Testis (tissue), 3 donors: Measurements from ENCODE around the gene ACAP3. TPM values are rescaled to one million over a fixed set of nuclear protein-coding genes. Genes with fewer than 3 reads are reported as not detected.
"Not testable (repeated sequence)": the region's sequence is repeated elsewhere in the genome, so short reads cannot be mapped to it uniquely, and the experiment has no call there.

Experiments
- DNase-seq: peaks from one replicate; pipeline ENCODE4 v3.0.0-alpha.2; 2019
- H3K27ac ChIP-seq, 2 donors: fragments of 200-600 bp; sonication (generic); one replicate each; pipeline ENCODE4 v1.5.1; 2019
- H3K27me3 ChIP-seq: fragments of 200-600 bp; sonication (generic); one replicate; pipeline ENCODE4 v1.5.1; 2019
- H3K36me3 ChIP-seq: fragments of 200-600 bp; sonication (generic); one replicate; pipeline ENCODE4 v1.5.1; 2017; ENCODE audit warnings: low read depth; ENCODE audit errors: missing control alignments
- H3K4me1 ChIP-seq: fragments of 200-600 bp; sonication (generic); one replicate; pipeline ENCODE4 v1.5.1; 2019
- H3K4me3 ChIP-seq, 2 donors: fragments of 200-600 bp; sonication (generic); one replicate each; pipeline ENCODE4 v1.5.1; 2017 to 2019
- H3K9me3 ChIP-seq: fragments of 200-600 bp; sonication (generic); one replicate; pipeline ENCODE4 v1.5.1; 2017
- POLR2A ChIP-seq: fragments of 450-650 bp; IDR thresholded peaks from one replicate; pipeline ENCODE4 v1.6.1; 2017; ENCODE audit warnings: antibody characterized with exemption, mild to moderate bottlenecking, moderate library complexity
- WGBS, 2 donors: methylation state at CpG; one replicate each; pipeline ENCODE4 v1.1.5; 2018; 5-methylcytosine and 5-hydroxymethylcytosine counted together
- intact Hi-C: fragments of 100-400 bp; cut with DNase I; formaldehyde crosslinking; loops from one replicate; pipeline ENCODE4 v1.15.1; 2023; ENCODE audit warnings: low total_unique reads
- polyA plus RNA-seq: library from polyadenylated mRNA; stranded (reverse); fragments of 350-450 nt; fragmentation: Illumina TruSeq; extraction: RNeasy Lipid Tissue Mini Kit (QIAGEN cat#74804); gene quantifications from one replicate; pipeline ENCODE4 v1.2.3, GENCODE V29; 2014; ENCODE audit warnings: low read depth, low replicate concordance; ENCODE audit not compliant: insufficient read depth
- total RNA-seq, 2 donors: library from RNA; depleted of rRNA; stranded (reverse); fragments of >200 nt; gene quantifications; one replicate each; pipeline ENCODE4 v1.2.3, GENCODE V29; 2016
- TF ChIP-seq, protein P1 (sequence below), 3 experiments: fragments of 450-650 bp in 2 of 3; fragments of 200-600 bp in 1 of 3; sonication (generic) in 1 of 3; IDR thresholded peaks; one replicate each; pipeline ENCODE4 v1.5.1; 2016 to 2019; ENCODE audit warnings: antibody characterized with exemption in 3 of 3, mild to moderate bottlenecking in 2 of 3, moderate library complexity in 1 of 3

Gene ACAP3
- total and polyA plus RNA-seq, 3 donors from 2014 or later = 16.8 to 62.7 (median 53.0) TPM

DNA sequence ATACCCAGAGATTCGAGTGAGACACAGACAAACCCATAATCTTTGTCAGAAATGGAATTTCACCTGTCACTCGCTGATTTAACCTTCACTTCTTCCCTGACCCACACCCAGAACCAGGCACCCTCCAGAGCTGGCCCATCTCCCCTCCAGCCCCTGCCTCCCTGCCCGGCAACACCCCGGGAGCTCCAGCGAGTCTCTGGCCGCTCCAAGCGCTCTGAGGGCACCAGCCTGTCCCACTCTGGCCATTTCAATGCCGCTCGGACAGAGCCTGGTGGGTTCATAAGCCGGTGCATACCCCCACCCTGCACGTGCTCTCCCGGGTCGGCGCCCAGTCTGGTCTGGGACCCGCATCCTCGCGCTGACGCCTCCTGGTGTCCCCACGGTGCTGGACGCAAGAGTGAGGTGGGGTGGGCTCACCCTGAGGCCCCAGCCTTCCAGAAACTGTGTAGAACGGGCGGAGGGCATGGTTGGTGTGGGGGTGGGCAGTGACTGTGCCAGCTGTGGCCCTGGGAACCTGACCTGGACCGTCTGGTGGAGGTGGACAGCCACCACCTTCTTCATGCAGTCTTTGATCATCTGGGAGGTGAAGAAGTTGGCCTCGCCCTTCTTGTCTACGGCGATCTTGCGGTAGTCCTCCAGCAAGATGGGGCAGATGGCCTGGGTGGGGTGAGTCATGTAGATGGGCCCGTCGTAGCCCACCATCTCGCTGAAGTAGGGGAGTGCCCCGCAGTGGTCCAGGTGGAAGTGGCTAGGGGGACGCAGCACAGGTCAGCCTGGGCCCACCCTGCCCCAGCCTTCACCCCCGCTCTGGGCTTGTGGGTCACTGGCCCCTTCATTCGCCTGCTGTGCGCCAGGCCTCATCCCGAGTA lies 11.3 kb upstream of the ACAP3 start:
- H3K27ac ChIP-seq = peak overlapping the region in 1 of 2 donors; percentile 4
- WGBS, 2 donors = 88 to 91% methylated on average over 20 to 36 of the region's 36 CpGs
- no peaks in the 10 kb centered on the region for H3K27me3 ChIP-seq
- H3K9me3 ChIP-seq = no peaks in the 10 kb centered on the region
- H3K4me3 ChIP-seq = no peak overlapping the region
- no peak for TF ChIP-seq POLR2A
- TF ChIP-seq, protein P1, sequence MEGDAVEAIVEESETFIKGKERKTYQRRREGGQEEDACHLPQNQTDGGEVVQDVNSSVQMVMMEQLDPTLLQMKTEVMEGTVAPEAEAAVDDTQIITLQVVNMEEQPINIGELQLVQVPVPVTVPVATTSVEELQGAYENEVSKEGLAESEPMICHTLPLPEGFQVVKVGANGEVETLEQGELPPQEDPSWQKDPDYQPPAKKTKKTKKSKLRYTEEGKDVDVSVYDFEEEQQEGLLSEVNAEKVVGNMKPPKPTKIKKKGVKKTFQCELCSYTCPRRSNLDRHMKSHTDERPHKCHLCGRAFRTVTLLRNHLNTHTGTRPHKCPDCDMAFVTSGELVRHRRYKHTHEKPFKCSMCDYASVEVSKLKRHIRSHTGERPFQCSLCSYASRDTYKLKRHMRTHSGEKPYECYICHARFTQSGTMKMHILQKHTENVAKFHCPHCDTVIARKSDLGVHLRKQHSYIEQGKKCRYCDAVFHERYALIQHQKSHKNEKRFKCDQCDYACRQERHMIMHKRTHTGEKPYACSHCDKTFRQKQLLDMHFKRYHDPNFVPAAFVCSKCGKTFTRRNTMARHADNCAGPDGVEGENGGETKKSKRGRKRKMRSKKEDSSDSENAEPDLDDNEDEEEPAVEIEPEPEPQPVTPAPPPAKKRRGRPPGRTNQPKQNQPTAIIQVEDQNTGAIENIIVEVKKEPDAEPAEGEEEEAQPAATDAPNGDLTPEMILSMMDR (IDR thresholded peaks at IDR 0.05) = no peak
- intact Hi-C loops = no loop called here
- DNase-seq = no peak
- peaks cover 21% of the 10 kb centered on the region for H3K4me1 ChIP-seq
- no peaks in the 10 kb centered on the region for H3K36me3 ChIP-seq

DNA sequence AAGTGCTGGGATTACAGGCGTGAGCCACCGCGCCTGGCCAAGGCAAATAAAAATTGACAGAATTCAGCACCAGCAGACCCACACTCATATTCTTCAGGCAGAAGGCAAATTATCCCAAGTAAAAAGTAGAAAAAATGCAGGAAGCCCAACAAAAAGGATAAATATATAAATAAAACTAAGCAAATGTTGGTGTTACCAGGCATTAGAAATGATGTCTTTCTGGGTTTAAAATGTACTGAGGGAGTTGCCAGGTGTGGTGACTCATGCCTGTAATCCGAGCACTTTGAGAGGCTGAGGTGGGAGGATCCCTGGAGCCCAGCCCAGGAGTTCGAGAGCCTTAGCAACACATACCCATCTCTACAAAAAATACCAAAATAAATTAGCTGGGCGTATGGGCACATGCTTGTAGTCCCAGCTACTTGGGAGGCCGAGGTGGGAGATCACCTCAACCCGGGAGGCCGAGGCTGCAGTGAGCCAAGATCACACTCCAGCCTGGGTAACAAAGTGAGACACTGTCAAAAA lies 10.5 kb upstream of the ACAP3 start:
- 55 to 64% methylated on average over 9 of the region's 9 CpGs for WGBS, 2 donors
- no peak for TF ChIP-seq POLR2A
- TF ChIP-seq, protein P1 (IDR thresholded peaks at IDR 0.05) = no peak
- peak; percentile 91 for DNase-seq
- no peak overlapping the region for H3K4me3 ChIP-seq
- no peaks in the 10 kb centered on the region for H3K27me3 ChIP-seq
- H3K4me1 ChIP-seq = peaks cover 18% of the 10 kb centered on the region
- intact Hi-C loops = no loop called here
- H3K36me3 ChIP-seq = no peaks in the 10 kb centered on the region
- peak overlapping the region in 1 of 2 donors; percentile 37 for H3K27ac ChIP-seq
- no peaks in the 10 kb centered on the region for H3K9me3 ChIP-seq

DNA sequence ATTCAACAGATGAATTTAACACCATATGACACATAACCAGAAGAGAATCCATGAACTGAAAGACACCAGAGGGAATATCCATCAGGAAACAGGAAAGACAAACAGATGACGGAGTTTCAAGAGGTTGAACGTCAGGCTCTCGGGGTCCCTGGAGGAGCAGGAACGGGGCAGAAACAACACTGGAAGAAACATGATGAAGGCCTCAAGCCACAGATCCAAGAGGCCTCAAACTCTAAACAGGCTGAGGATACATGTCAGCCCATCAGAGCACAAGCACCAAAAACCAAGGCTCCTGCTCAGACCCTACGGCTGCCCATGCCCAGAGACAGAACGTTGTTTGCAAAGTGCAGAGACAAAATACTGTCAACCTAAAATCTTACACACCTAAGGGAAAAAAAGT lies 9.7 kb upstream of the ACAP3 start:
- H3K4me1 ChIP-seq = peaks cover 10% of the 10 kb centered on the region
- H3K36me3 ChIP-seq = no peaks in the 10 kb centered on the region
- H3K27me3 ChIP-seq = no peaks in the 10 kb centered on the region
- no peak overlapping the region for H3K4me3 ChIP-seq
- 89 to 90% methylated on average over 6 of the region's 6 CpGs for WGBS, 2 donors
- H3K9me3 ChIP-seq = no peaks in the 10 kb centered on the region
- DNase-seq = no peak
- peak overlapping the region in 1 of 2 donors; percentile 37 for H3K27ac ChIP-seq
- intact Hi-C loops = no loop called here
- TF ChIP-seq, protein P1 (IDR thresholded peaks at IDR 0.05) = no peak
- no peak for TF ChIP-seq POLR2A

DNA sequence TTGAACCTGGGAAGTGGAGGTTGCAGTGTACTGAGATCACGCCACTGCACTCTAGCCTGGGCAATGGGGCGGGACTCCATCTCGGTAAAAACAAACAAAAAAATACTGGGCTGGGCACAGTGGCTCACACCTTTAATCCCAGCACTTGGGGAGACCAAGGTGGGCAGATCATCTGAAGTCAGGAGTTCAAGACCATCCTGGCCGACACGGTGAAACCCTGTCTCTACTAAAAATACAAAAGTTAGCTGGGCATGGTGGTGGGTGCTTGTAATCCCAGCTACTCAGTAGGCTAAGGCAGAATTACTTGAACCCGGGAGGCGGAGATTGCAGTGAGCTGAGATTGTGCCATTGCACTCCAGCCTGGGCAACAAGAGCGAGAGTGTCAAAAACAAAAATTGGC lies 8.5 kb upstream of the ACAP3 start:
- intact Hi-C loops, H3K27me3 ChIP-seq, DNase-seq, H3K36me3 ChIP-seq, H3K9me3 ChIP-seq, H3K4me3 ChIP-seq, H3K27ac ChIP-seq: not testable (repeated sequence)
- H3K4me1 ChIP-seq = peaks cover 10% of the 10 kb centered on the region
- 92 to 95% methylated on average over 8 of the region's 8 CpGs for WGBS, 2 donors

DNA sequence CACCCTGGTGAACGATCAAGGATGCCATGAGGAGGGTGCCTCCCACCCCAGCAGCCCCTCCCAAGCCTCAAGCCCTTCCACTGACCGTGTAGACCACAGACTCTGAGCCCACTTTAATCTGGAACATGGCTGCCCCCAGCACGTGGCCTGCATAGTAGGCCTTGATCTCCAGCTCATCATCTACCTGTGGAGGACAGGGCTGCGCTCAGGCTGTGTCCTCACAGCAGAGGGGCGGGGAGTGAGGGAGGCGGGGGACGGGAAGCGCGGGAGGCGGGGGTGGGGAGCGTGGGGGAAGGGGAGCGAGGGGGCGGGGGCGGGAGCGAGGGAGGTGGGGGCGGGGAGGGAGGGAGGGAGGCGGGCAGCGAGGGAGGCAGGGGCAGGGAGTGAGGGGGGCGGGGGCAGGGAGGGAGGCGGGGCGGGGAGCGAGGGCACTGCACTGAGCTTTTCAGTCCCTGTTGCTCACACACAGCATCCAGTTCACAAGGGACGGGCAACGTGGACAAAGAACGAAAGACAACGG lies 7.8 kb upstream of the ACAP3 start:
- H3K36me3 ChIP-seq = no peaks in the 10 kb centered on the region
- no peak for TF ChIP-seq POLR2A
- TF ChIP-seq, protein P1 (IDR thresholded peaks at IDR 0.05) = no peak
- no peaks in the 10 kb centered on the region for H3K27me3 ChIP-seq
- no peaks in the 10 kb centered on the region for H3K9me3 ChIP-seq
- peaks cover 10% of the 10 kb centered on the region for H3K4me1 ChIP-seq
- H3K4me3 ChIP-seq = no peak overlapping the region
- 74 to 81% methylated on average over 13 to 26 of the region's 26 CpGs for WGBS, 2 donors
- intact Hi-C loops = no loop called here
- no peak for DNase-seq
- no peak overlapping the region for H3K27ac ChIP-seq
